Aorta (tissue), 5 donors: ENCODE results near the gene SEMA6A. TPM values are rescaled to one million over a fixed set of nuclear protein-coding genes. Genes with fewer than 3 reads are reported as not detected.

Source experiments
- ATAC-seq: fragments of 200-7000 bp; cut with Tn5 transposase; one replicate; pipeline ENCODE4 v1.9.1; 2022; ENCODE audit warnings: moderate library complexity; ENCODE audit not compliant: low FRiP score
- DNase-seq, 2 donors: peaks; one replicate each; pipeline ENCODE4 v3.0.0-alpha.2; 2020
- H3K27ac ChIP-seq, 2 donors: one replicate each; pipeline ENCODE4 v1.5.1; 2013; ENCODE audit warnings: low read length in 2 of 2, mild to moderate bottlenecking in 2 of 2, moderate library complexity in 2 of 2, control low read depth in 1 of 2, inconsistent platforms in 1 of 2, low read depth in 1 of 2
- H3K27me3 ChIP-seq, 2 donors: one replicate each; pipeline ENCODE4 v1.6.1; 2013; ENCODE audit warnings: control low read depth in 1 of 2, low read length in 1 of 2, mild to moderate bottlenecking in 1 of 2, moderate library complexity in 1 of 2; ENCODE audit not compliant: insufficient read depth in 2 of 2, control insufficient read depth in 1 of 2
- H3K36me3 ChIP-seq, 2 donors: one replicate each; pipeline ENCODE4 v1.6.1; 2013; ENCODE audit warnings: control low read depth in 1 of 2, low read length in 1 of 2, mild to moderate bottlenecking in 1 of 2; ENCODE audit not compliant: insufficient read depth in 2 of 2, control insufficient read depth in 1 of 2
- H3K4me1 ChIP-seq, 2 donors: one replicate each; pipeline ENCODE4 v1.6.1; 2013; ENCODE audit warnings: low read length in 2 of 2, control low read depth in 1 of 2, mild to moderate bottlenecking in 1 of 2, moderate library complexity in 1 of 2; ENCODE audit not compliant: insufficient read depth in 2 of 2, control insufficient read depth in 1 of 2
- H3K4me3 ChIP-seq, 2 donors: one replicate each; pipeline ENCODE4 v1.5.1; 2013; ENCODE audit warnings: low read length in 2 of 2, control low read depth in 1 of 2, mild to moderate bottlenecking in 1 of 2
- H3K9me3 ChIP-seq: one replicate; pipeline ENCODE4 v1.6.1; 2013; ENCODE audit warnings: mild to moderate bottlenecking, low read length; ENCODE audit not compliant: control insufficient read depth
- WGBS, 2 donors: extraction: QIAGEN DNeasy Blood & Tissue Kit; methylation state at CpG; one replicate each; pipeline ENCODE4 v1.1.7; 2013; 5-methylcytosine and 5-hydroxymethylcytosine counted together
- intact Hi-C, 2 donors: fragments of 100-400 bp; cut with DNase I; formaldehyde crosslinking; loops; one replicate each; pipeline versions ENCODE4 v1.14.2 to v1.15.0; 2022
- polyA plus RNA-seq, 2 donors: library from polyadenylated mRNA; stranded (reverse); fragments of 200-250 nt; gene quantifications; one replicate each; pipeline ENCODE4 v1.2.3, GENCODE V29; 2013
- total RNA-seq, 2 donors: library from RNA; stranded (reverse); fragmentation: NEBNext Ultra II Directional; extraction: Animal tissue kit (Norgen Biotek cat#: 25700); gene quantifications; one replicate each; pipeline ENCODE4 v1.2.1, GENCODE V29; 2021
- donor health status: healthy with polysubstance abuse.
- donor health status: Bipolar disorder and iron deficiency.
- donor health status: DM: no; HTN: no; CAD: no.
- donor health status: DM: no; HTN: no; CAD: no.
- donor health status: DM: yes; HTN: yes; CAD: no.

The SEMA6A gene
- total and polyA plus RNA-seq, 4 donors, result 0.10 to 28.5 (median 13.0) TPM

DNA sequence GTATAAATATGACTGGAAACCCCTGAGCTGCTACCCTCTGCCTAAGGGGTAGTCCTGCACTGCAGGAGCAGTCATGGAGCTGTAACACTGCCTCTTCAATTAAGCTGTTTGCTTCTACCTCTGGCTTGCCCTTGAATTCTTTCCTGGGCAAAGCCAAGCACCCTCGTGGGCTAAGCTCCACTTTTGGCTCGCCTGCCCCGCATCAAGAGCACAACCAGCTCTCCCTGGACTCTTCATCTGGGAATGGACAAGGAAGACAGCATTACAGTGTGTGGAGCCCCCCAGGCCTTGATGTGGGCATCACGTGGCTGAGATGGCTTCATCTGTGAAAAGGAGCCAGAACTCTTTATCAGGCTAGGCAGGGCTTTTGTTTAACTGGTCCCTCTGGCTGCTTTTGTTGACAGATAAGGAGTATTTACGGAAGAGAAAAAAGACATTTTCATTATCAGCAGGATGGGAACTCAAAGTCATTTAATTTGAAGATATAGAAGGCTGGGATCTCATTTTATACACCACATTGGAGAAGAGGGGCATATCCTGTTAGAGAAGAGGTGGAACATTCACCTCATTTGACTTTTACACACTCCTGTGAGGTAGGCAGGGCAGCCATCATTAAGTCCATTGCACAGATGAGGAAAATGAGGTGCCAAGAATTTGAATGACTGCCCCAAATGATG is 137.8 kb downstream of the SEMA6A start:
- H3K4me3 ChIP-seq, result no peak overlapping the region
- 83% methylated on average over 5 of the region's 5 CpGs for WGBS, 2 donors
- ATAC-seq, result no peak
- H3K27me3 ChIP-seq, result no peaks in the 10 kb centered on the region
- no peak for DNase-seq
- H3K4me1 ChIP-seq, result no peaks in the 10 kb centered on the region
- intact Hi-C loops, result no loop called here
- no peak overlapping the region for H3K27ac ChIP-seq
- no peaks in the 10 kb centered on the region for H3K9me3 ChIP-seq
- no peaks in the 10 kb centered on the region for H3K36me3 ChIP-seq

DNA sequence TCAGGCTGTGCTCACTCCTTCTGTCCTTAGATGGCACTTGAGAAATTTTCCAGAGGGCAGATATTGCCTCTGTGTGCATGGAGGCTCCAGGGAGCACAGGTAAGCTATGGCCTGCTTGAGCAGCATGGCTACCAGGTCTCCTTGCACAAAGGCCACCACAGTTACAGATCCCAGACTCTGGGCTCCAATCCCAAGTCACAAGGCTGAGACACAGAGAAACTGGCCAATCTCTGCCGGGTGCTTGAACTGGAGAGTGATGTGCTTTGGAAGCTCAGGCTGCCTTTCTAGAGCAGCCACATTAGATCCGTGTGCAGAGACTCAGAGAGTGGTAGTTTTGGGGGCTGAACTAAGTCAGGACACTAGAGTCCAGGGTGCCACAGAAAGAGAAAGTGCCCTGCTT is 145.7 kb downstream of the SEMA6A start:
- Histone ChIP-seq H3K9me3 (no peaks in the 10 kb centered on the region), H3K4me1 (no peaks in the 10 kb centered on the region), H3K4me3 (no peak overlapping the region), H3K36me3 (no peaks in the 10 kb centered on the region), H3K27me3 (no peaks in the 10 kb centered on the region), H3K27ac (no peak overlapping the region)
- ATAC-seq (no peak), DNase-seq (no peak)
- intact Hi-C loops, result no loop called here
- WGBS, 2 donors, result 40 to 57% methylated on average over 2 of the region's 2 CpGs

DNA sequence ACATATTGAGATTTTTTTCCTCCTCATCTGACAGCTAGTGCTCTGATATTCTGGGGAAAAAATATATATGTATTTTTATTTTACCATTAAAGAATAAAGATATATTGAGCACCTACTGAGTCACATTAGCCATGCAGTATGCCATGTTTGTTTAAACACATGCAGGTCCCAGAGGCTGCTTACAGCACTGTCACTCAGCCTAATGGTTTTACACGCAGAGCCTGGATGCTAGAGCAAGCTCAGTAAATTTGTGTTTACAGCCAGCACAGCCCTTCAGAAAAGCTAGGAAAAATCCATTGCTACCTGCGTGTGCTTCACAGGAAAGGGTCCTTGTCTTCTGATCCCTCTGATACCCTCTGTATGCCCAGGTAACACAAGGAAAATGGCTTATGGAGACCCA is 146.2 kb downstream of the SEMA6A start:
- Histone ChIP-seq H3K4me3 (no peak overlapping the region), H3K36me3 (no peaks in the 10 kb centered on the region), H3K27me3 (no peaks in the 10 kb centered on the region), H3K9me3 (no peaks in the 10 kb centered on the region), H3K27ac (no peak overlapping the region), H3K4me1 (no peaks in the 10 kb centered on the region)
- WGBS, 2 donors, result 82 to 85% methylated on average over 2 of the region's 2 CpGs
- intact Hi-C loops, result no loop called here
- ATAC-seq, result no peak
- no peak for DNase-seq

DNA sequence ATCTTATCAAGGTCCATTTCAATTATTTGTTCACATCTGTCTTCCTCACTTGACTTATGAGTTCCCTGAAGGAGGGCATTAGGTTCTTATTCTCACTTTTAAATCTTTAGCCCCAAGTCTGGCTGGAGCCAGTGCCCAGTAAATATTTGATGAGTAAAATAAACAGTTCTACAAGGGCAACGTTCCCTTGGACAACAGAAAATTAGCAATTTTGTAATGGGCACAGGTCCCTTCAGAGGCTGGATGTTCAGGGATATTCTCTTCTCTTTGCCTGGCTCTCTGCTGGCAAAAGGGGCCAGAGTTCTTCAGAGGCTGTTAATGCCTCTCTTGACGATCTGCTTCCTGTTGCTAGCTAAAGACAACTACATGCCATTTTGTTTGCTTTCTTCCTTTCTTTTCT is 149.7 kb downstream of the SEMA6A start:
- 66 to 69% methylated on average over 2 of the region's 2 CpGs for WGBS, 2 donors

DNA sequence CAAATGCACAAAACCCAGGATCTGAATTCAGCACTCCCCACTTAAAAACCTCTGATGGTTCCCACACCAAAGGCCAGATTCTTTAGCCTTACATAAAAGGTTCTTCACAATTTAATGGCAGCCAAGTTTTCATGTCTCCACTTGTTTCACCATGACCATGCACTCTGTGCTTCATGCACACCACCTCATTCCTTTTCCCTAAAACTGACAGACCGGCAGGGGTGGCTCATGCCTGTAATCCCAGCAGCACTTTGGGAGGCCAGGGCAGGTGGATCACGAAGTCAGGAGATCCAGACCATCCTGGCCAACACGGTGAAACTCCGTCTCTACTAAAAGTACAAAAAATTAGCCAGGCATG is 150.4 kb downstream of the SEMA6A start:
- intact Hi-C loops, result no loop called here
- Histone ChIP-seq H3K9me3 (no peaks in the 10 kb centered on the region), H3K4me1 (no peaks in the 10 kb centered on the region), H3K4me3 (no peak overlapping the region), H3K36me3 (no peaks in the 10 kb centered on the region), H3K27me3 (no peaks in the 10 kb centered on the region), H3K27ac (no peak overlapping the region)
- ATAC-seq (no peak), DNase-seq (no peak)
- WGBS, 2 donors, result 92 to 97% methylated on average over 4 of the region's 4 CpGs

More for the DNA sequence above, 149.7 kb downstream of the SEMA6A start:
- intact Hi-C loops, result no loop called here
- no peak overlapping the region for H3K4me3 ChIP-seq
- DNase-seq (no peak), ATAC-seq (no peak)
- no peaks in the 10 kb centered on the region for H3K36me3 ChIP-seq
- H3K4me1 ChIP-seq, result no peaks in the 10 kb centered on the region
- H3K9me3 ChIP-seq, result no peaks in the 10 kb centered on the region
- no peak overlapping the region for H3K27ac ChIP-seq
- H3K27me3 ChIP-seq, result no peaks in the 10 kb centered on the region

DNA sequence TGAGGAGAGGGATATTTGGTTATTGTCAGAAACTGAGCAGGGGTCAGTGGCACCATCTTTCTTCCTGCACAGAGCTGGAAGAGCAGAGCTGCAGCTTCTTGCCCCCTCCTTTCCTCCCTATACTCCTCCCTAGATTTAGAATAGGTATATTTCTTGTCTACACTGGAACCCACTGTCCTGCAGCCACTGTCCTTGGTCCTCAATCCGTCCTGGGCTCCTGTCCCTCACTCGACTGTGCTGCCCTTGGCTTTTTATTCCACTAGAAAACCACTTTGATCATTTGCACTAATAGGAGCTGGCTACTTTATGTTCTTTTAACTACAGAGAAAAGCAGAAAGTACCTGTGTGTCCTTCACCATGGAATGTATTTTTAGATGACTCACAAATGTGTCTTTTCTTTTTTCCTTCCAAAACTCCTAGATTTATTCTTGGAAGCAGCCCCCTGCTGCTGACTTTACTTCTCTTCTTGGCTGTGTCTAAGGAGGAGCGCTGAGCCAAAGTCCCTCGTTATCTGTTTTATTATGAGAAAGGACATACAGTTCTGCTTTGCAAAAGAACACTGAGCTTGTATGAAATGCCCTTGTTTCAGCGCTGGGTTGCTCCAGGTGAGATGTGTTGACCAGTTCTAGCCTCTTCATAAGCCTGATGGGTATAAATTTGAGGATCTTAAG is 150.9 kb downstream of the SEMA6A start:
- no peaks in the 10 kb centered on the region for H3K9me3 ChIP-seq
- H3K4me1 ChIP-seq, result no peaks in the 10 kb centered on the region
- H3K27ac ChIP-seq, result no peak overlapping the region
- DNase-seq, result no peak
- no peaks in the 10 kb centered on the region for H3K27me3 ChIP-seq
- H3K36me3 ChIP-seq, result no peaks in the 10 kb centered on the region
- no peak overlapping the region for H3K4me3 ChIP-seq
- no peak for ATAC-seq
- intact Hi-C loops, result no loop called here
- 84 to 85% methylated on average over 5 of the region's 5 CpGs for WGBS, 2 donors

DNA sequence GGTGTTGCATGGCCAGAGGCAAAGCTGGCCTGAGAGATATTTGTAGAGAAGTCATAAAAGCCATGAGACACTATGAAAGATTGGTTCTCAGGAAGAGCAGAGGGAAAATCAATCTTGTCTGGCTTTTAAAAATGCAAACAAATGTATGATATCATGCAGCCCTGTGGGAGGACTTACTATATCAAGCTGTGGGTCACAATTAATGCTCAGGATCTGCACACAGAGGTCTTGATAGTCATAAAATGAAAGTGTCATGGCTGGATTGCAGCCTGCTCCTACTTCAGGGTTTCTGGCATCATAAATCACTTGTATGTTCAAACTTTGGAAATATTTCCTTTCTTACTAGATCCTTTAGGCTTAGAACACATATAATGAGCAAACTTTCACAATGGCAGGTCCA is 151.5 kb downstream of the SEMA6A start:
- H3K4me3 ChIP-seq, result no peak overlapping the region
- ATAC-seq, result no peak
- no peak for DNase-seq
- no peaks in the 10 kb centered on the region for H3K27me3 ChIP-seq
- no peaks in the 10 kb centered on the region for H3K36me3 ChIP-seq
- intact Hi-C loops, result no loop called here
- no peak overlapping the region for H3K27ac ChIP-seq
- no peaks in the 10 kb centered on the region for H3K4me1 ChIP-seq
- no peaks in the 10 kb centered on the region for H3K9me3 ChIP-seq

DNA sequence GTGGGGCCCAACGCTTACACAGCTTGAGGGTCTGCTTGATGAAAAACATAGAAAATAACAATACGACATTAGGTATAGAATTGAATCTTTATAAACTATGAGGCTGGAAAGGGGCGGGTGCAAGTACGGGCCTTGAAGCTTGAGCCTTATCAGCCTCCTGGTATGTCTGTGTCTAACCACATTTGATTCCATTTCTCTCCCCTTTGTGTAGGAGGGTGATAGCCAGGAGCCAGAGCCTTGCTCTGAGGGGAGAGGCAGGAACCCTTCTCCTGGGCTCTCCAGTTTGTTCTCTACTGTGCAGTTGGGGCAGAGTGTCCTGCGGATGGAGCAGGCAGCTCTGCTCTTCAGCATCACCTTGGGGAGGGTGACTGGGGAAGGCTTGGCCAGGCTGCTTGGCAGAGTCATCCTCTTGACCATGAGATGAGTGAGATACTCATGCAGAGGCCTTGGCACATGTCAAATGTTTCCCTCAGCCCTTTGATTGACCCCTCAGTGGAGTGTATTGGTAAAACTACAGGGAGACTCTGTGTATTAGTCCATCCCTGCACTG is 153.5 kb downstream of the SEMA6A start:
- intact Hi-C loops, result no loop called here
- Histone ChIP-seq H3K4me1 (no peaks in the 10 kb centered on the region), H3K9me3 (no peaks in the 10 kb centered on the region), H3K27ac (no peak overlapping the region), H3K27me3 (no peaks in the 10 kb centered on the region), H3K36me3 (no peaks in the 10 kb centered on the region), H3K4me3 (no peak overlapping the region)
- ATAC-seq (no peak), DNase-seq (no peak)
- WGBS, 2 donors, result 98% methylated on average over 5 of the region's 5 CpGs

DNA sequence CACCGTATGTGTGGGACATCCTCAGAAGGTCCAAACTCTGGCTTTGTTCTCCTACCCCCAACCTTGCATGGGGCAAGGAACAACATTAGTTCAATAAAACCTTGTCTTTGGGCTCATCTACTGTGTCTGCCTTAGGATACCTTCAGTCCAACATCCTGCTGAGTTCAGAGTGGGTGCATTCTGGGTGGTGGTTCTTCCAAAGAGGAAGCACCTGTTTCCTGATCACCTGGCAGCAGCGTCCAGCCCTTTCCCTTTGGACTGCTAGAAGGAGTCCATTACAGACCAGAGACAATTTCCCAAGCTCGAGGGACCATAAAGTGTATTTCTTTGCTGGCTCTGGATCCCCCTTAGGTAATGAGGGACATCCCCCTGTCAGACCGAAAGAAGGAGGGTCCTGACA is 154.1 kb downstream of the SEMA6A start:
- Histone ChIP-seq H3K9me3 (no peaks in the 10 kb centered on the region), H3K4me1 (no peaks in the 10 kb centered on the region), H3K27ac (no peak overlapping the region), H3K4me3 (no peak overlapping the region), H3K27me3 (no peaks in the 10 kb centered on the region), H3K36me3 (no peaks in the 10 kb centered on the region)
- intact Hi-C loops, result no loop called here
- DNase-seq (no peak), ATAC-seq (no peak)
- WGBS, 2 donors, result 95 to 96% methylated on average over 4 of the region's 4 CpGs
